ENCODE results near the gene SLX4IP. TPM values are rescaled to one million over a fixed set of nuclear protein-coding genes. Genes with fewer than 3 reads are reported as not detected.

Gene SLX4IP
- total RNA-seq, 2 experiments from 2014 or later = 1.6 to 1.8 TPM

GRCh38 chr20:10402938-10403608 lies 32.0 kb upstream of the SLX4IP start:
- Mint-ChIP-seq H3K9me3 (no peaks in the 10 kb centered on the region), H3K27me3 (no peaks in the 10 kb centered on the region), H3K4me3 (no peak overlapping the region), H3K4me1 (ENCODE audit: low read depth) (no peaks in the 10 kb centered on the region), H3K36me3 (ENCODE audit: low read depth) (peaks cover 19% of the 10 kb centered on the region), H3K27ac (no peak overlapping the region)
- Histone ChIP-seq H3K27me3 (ENCODE audit: control insufficient read depth in 1 of 2, insufficient read depth in 2 of 2, low read length in 2 of 2) (no peaks in the 10 kb centered on the region), H3K27ac (ENCODE audit: low read depth in 1 of 2, low read length in 2 of 2) (no peak overlapping the region), H3K36me3 (ENCODE audit: insufficient read depth, low read length) (peaks cover 18% of the 10 kb centered on the region), H3K4me1 (ENCODE audit: insufficient read depth, low read length) (no peaks in the 10 kb centered on the region), H3K9me3 (ENCODE audit: control insufficient read depth in 1 of 2, insufficient read depth in 1 of 2, low read length in 2 of 2) (no peaks in the 10 kb centered on the region), H3K4me3 (ENCODE audit: low read length) (no peak overlapping the region)
- DNase-seq (no peak), ATAC-seq (ENCODE audit: poor library complexity) (no peak)
- intact Hi-C loops (cut with DNase I, micrococcal nuclease) = no loop called here
- TF ChIP-seq CTCF (IDR thresholded peaks at IDR 0.05) = no peak
- CTCF ChIA-PET = no interaction called here
- POLR2A ChIA-PET = no interaction called here

GRCh38 chr20:10404023-10404628 lies 31.0 kb upstream of the SLX4IP start:
- H3K27ac ChIP-seq (ENCODE audit: low read depth in 1 of 2, low read length in 2 of 2) = no peak overlapping the region
- CTCF ChIA-PET = interaction anchor here (1.6 kb wide), 1 partner anchor 12 kb away, joined by 3 read pairs; no protein-coding TSS in a partner anchor
- no peaks in the 10 kb centered on the region for H3K27me3 ChIP-seq (ENCODE audit: control insufficient read depth in 1 of 2, insufficient read depth in 2 of 2, low read length in 2 of 2)
- H3K4me3 ChIP-seq (ENCODE audit: low read length) = no peak overlapping the region
- peaks cover 19% of the 10 kb centered on the region for H3K36me3 Mint-ChIP-seq (ENCODE audit: low read depth)
- peaks cover 18% of the 10 kb centered on the region for H3K36me3 ChIP-seq (ENCODE audit: insufficient read depth, low read length)
- intact Hi-C loops (cut with DNase I, micrococcal nuclease) = no loop called here
- H3K9me3 ChIP-seq (ENCODE audit: control insufficient read depth in 1 of 2, insufficient read depth in 1 of 2, low read length in 2 of 2) = no peaks in the 10 kb centered on the region
- no peaks in the 10 kb centered on the region for H3K4me1 ChIP-seq (ENCODE audit: insufficient read depth, low read length)
- H3K4me3 Mint-ChIP-seq = no peak overlapping the region
- ATAC-seq (ENCODE audit: poor library complexity) (no peak), DNase-seq (no peak)
- POLR2A ChIA-PET = no interaction called here
- TF ChIP-seq CTCF (IDR thresholded peaks at IDR 0.05) = no peak
- no peaks in the 10 kb centered on the region for H3K27me3 Mint-ChIP-seq
- H3K27ac Mint-ChIP-seq = no peak overlapping the region
- H3K9me3 Mint-ChIP-seq = no peaks in the 10 kb centered on the region
- no peaks in the 10 kb centered on the region for H3K4me1 Mint-ChIP-seq (ENCODE audit: low read depth)

- TF ChIP-seq CTCF (IDR thresholded peaks at IDR 0.05) = no peak
- intact Hi-C loops (cut with DNase I, micrococcal nuclease) = no loop called here
- Histone ChIP-seq H3K36me3 (ENCODE audit: insufficient read depth, low read length) (peaks cover 18% of the 10 kb centered on the region), H3K4me1 (ENCODE audit: insufficient read depth, low read length) (no peaks in the 10 kb centered on the region), H3K4me3 (ENCODE audit: low read length) (no peak overlapping the region), H3K9me3 (ENCODE audit: control insufficient read depth in 1 of 2, insufficient read depth in 1 of 2, low read length in 2 of 2) (no peaks in the 10 kb centered on the region), H3K27ac (ENCODE audit: low read depth in 1 of 2, low read length in 2 of 2) (no peak overlapping the region), H3K27me3 (ENCODE audit: control insufficient read depth in 1 of 2, insufficient read depth in 2 of 2, low read length in 2 of 2) (no peaks in the 10 kb centered on the region)
- Mint-ChIP-seq H3K4me1 (ENCODE audit: low read depth) (no peaks in the 10 kb centered on the region), H3K27ac (no peak overlapping the region), H3K36me3 (ENCODE audit: low read depth) (peaks cover 19% of the 10 kb centered on the region), H3K4me3 (no peak overlapping the region), H3K27me3 (no peaks in the 10 kb centered on the region), H3K9me3 (no peaks in the 10 kb centered on the region)
- DNase-seq = no peak
- CTCF ChIA-PET = interaction anchor here (1.6 kb wide), 1 partner anchor 13 kb away, joined by 3 read pairs; no protein-coding TSS in a partner anchor
- no peak for ATAC-seq (ENCODE audit: poor library complexity)
- POLR2A ChIA-PET = no interaction called here
Observed at GRCh38 chr20:10404959-10405530, 30.1 kb upstream of the SLX4IP start.

Measured in CD4-positive, alpha-beta T cell (primary cell).